Esophagus squamous epithelium (tissue), 5 donors: ENCODE measurements around the gene GABPB2. TPM values are rescaled to one million over a fixed set of nuclear protein-coding genes. Genes with fewer than 3 reads are reported as not detected.

ENCODE experiments used
- DNase-seq: peaks from one replicate; lab custom pipeline; 2025; lab: John Stamatoyannopoulos, UW
- H3K27ac ChIP-seq, 4 donors: fragments of 200-600 bp; sonication (generic); one replicate each; pipeline ENCODE4 v1.5.1; 2016 to 2019; ENCODE audit warnings: mild to moderate bottlenecking in 1 of 4
- H3K27me3 ChIP-seq, 4 donors: fragments of 200-600 bp; sonication (generic); 1 replicate in 3 of 4; 2 replicates in 1 of 4; pipeline versions ENCODE4 v1.5.1 to v1.6.0; 2017 to 2021; ENCODE audit warnings: antibody characterized with exemption in 1 of 4
- H3K36me3 ChIP-seq, 3 donors: fragments of 200-600 bp; sonication (generic); one replicate each; pipeline ENCODE4 v1.5.1; 2016 to 2019
- H3K4me1 ChIP-seq, 3 donors: fragments of 200-600 bp; sonication (generic); one replicate each; pipeline ENCODE4 v1.5.1; 2017 to 2019
- H3K4me3 ChIP-seq, 4 donors: fragments of 200-600 bp; sonication (generic); 1 replicate in 3 of 4; 2 replicates in 1 of 4; pipeline ENCODE4 v1.5.1; 2016 to 2019; ENCODE audit warnings: mild to moderate bottlenecking in 2 of 4, moderate library complexity in 1 of 4
- H3K9me3 ChIP-seq, 3 donors: fragments of 200-600 bp; sonication (generic); one replicate each; pipeline ENCODE4 v1.5.1; 2016 to 2019
- POLR2A ChIP-seq, 4 donors: fragments of 450-650 bp; IDR thresholded peaks; one replicate each; pipeline ENCODE4 v1.6.1; 2017; ENCODE audit warnings: antibody characterized with exemption in 4 of 4, mild to moderate bottlenecking in 4 of 4, moderate library complexity in 3 of 4
- WGBS, 2 donors: methylation state at CpG; one replicate each; pipeline ENCODE4 v1.1.5; 2018; 5-methylcytosine and 5-hydroxymethylcytosine counted together
- intact Hi-C: fragments of 100-400 bp; cut with DNase I; formaldehyde crosslinking; loops from one replicate; pipeline ENCODE4 v1.15.0; 2022
- total RNA-seq, 4 donors: library from RNA; depleted of rRNA; stranded (reverse); fragments of >200 nt; gene quantifications; one replicate each; pipeline ENCODE4 v1.1.0, GENCODE V29; 2016
- TF ChIP-seq, protein P1 (sequence below), 6 experiments: fragments of 450-650 bp in 4 of 6; fragments of 200-600 bp in 2 of 6; sonication (generic) in 2 of 6; IDR thresholded peaks; one replicate each; pipeline ENCODE4 v1.5.1; 2016 to 2019; ENCODE audit warnings: antibody characterized with exemption in 6 of 6, mild to moderate bottlenecking in 4 of 6, moderate library complexity in 4 of 6
- donor health status: DM: yes; HTN: yes; CAD: no.

Gene GABPB2
- total RNA-seq, 4 donors from 2014 or later: 7.1 to 15.8 (median 11.0) TPM

DNA sequence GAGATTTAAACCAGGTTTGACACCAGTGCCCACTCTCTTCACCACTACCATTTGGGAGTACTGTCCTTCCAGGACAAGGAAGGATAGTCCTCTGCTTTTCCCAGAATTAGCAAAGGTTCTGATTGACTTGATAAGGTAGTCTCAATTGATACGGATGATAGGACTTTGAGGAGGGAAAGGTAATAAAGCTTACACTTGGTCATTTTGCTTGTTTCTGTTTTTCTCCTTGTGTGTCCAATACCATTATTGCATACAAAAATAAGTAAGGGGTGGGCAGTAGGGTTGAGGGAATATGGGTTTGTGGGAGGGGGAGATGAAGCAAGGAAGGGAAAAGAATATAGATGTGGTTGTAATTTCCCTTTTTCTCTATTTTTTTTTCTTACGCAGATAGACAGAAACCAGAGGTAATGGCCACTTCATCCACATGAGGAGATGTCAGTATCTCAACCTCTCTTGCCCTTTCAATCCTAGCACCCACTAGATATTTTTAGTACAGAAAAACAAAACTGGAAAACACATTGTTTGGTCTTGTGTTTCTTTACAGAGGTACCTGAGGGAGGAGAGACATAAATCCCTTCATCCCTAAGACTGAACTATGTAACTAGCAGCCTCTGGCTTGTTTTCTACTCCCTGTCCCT, 20.4 kb upstream of the GABPB2 start:
- WGBS, 2 donors: 76 to 82% methylated on average over 2 of the region's 2 CpGs
- intact Hi-C loops: no loop called here
- no peak for DNase-seq
- TF ChIP-seq, protein P1, sequence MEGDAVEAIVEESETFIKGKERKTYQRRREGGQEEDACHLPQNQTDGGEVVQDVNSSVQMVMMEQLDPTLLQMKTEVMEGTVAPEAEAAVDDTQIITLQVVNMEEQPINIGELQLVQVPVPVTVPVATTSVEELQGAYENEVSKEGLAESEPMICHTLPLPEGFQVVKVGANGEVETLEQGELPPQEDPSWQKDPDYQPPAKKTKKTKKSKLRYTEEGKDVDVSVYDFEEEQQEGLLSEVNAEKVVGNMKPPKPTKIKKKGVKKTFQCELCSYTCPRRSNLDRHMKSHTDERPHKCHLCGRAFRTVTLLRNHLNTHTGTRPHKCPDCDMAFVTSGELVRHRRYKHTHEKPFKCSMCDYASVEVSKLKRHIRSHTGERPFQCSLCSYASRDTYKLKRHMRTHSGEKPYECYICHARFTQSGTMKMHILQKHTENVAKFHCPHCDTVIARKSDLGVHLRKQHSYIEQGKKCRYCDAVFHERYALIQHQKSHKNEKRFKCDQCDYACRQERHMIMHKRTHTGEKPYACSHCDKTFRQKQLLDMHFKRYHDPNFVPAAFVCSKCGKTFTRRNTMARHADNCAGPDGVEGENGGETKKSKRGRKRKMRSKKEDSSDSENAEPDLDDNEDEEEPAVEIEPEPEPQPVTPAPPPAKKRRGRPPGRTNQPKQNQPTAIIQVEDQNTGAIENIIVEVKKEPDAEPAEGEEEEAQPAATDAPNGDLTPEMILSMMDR (IDR thresholded peaks at IDR 0.05): no peak
- TF ChIP-seq POLR2A (IDR thresholded peaks at IDR 0.05): no peak
- Histone ChIP-seq H3K27me3 (no peaks in the 10 kb centered on the region), H3K9me3 (no peaks in the 10 kb centered on the region), H3K4me3 (no peak overlapping the region), H3K4me1 (peaks cover 19 to 70% (median 22%) of the 10 kb centered on the region in 3 donors), H3K27ac (peak overlapping the region in 1 of 4 donors; percentile 10), H3K36me3 (peaks cover 27 to 58% (median 37%) of the 10 kb centered on the region in 3 donors)

DNA sequence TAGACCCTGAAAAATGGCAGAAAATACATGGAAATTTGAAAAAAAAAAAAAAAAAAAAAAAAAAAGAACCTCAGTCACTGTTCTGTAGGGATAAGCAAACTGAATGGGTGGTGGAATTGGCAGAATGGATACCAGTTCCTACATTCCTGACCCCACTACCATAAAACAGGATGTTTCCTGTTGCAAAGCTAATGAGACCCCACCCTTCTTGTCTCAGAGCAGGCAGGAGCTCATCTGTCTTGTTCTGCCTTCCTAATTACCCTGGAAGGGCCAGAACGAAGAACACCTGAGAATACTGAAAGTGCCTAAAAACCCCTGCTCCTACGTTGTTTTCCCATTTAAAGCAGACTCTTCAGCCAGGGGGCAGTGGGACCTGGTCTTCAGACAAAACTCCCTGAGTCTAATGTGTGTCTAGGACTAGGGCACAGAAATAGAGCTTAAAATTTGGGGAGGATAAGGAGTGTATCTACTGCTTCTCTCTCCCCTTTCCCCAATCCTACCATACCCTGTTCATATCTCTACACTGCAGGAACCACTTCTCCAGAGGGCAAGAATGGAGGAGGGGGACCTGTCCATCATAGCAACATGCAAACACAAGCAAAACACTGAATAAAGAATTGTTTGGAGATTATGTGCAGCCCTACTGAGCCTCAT, 19.1 kb upstream of the GABPB2 start:
- peaks cover 32 to 63% (median 42%) of the 10 kb centered on the region in 3 donors for H3K36me3 ChIP-seq
- H3K27me3 ChIP-seq: no peaks in the 10 kb centered on the region
- intact Hi-C loops: no loop called here
- H3K27ac ChIP-seq: peak overlapping the region in 2 of 4 donors; percentile 38 to 99
- no peak for TF ChIP-seq POLR2A (IDR thresholded peaks at IDR 0.05)
- TF ChIP-seq, protein P1 (IDR thresholded peaks at IDR 0.05): no peak
- H3K4me3 ChIP-seq: no peak overlapping the region
- peaks cover 31 to 83% (median 35%) of the 10 kb centered on the region in 3 donors for H3K4me1 ChIP-seq
- DNase-seq: no peak
- 73 to 82% methylated on average over 2 of the region's 2 CpGs for WGBS, 2 donors
- H3K9me3 ChIP-seq: no peaks in the 10 kb centered on the region

DNA sequence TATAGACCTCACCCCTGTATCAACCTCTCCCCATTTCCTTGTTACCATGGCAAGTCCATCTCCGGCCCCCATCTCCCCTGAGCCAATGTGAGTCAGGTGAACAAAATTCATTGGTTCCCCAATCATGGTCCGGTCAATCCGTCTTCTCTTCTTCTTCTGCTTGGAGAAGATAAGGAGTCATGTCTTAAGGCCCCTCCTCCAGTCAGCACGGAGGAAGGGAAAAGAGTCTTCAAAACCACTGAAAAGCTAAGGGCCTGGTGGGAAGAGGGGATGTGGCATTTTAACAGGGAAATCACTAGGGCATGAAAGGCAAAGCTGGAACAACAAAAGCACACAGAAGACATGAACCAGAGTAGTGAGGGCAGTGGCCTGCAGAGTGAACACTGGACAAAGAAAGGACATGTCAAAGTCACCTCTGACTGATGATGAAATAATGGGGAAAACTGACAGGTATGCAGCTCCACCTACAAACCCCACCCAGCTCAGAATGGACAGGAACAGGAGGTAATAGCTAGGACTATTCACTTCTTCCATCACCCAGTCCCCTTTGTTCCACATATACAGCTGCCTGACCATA, 15.5 kb upstream of the GABPB2 start:
- no peaks in the 10 kb centered on the region for H3K27me3 ChIP-seq
- intact Hi-C loops: no loop called here
- TF ChIP-seq, protein P1 (IDR thresholded peaks at IDR 0.05): no peak
- TF ChIP-seq POLR2A (IDR thresholded peaks at IDR 0.05): no peak
- 82 to 91% methylated on average over 4 of the region's 4 CpGs for WGBS, 2 donors
- H3K4me3 ChIP-seq: peak overlapping the region in 2 of 4 donors; percentile 83 to 97
- DNase-seq: no peak
- H3K36me3 ChIP-seq: peaks cover 32 to 72% (median 42%) of the 10 kb centered on the region in 3 donors
- H3K9me3 ChIP-seq: no peaks in the 10 kb centered on the region
- peaks cover 36 to 74% (median 41%) of the 10 kb centered on the region in 3 donors for H3K4me1 ChIP-seq
- H3K27ac ChIP-seq: peak overlapping the region; percentile 98 to 99 (median 98)

DNA sequence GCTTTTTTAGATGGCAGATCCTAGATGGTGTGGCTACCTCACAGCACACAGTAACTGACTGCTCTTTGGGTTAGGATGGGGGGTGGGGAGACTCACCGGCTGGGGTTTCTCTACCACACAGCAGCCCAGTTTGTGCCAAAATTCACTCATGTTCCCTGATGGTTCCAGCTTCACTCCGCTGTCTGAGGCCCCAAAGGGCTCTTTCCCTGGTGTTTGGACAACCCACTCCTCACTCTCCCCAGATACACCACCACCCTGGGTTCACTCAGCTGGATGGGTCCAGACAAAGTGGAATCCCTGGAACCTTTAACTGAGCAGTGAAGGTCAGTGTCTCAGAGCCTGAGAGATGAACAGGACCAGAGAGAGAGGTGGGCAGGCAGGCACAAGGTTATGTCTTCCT, 15.0 kb upstream of the GABPB2 start:
- intact Hi-C loops: no loop called here
- no peak for DNase-seq
- WGBS, 2 donors: 60 to 67% methylated on average over 1 of the region's 2 CpGs
- Histone ChIP-seq H3K27me3 (no peaks in the 10 kb centered on the region), H3K4me3 (peak overlapping the region in 3 of 4 donors; percentile 83 to 99 (median 97)), H3K27ac (peak overlapping the region; percentile 98 to 99 (median 98)), H3K4me1 (peaks cover 36 to 77% (median 43%) of the 10 kb centered on the region in 3 donors), H3K9me3 (no peaks in the 10 kb centered on the region), H3K36me3 (peaks cover 32 to 71% (median 42%) of the 10 kb centered on the region in 3 donors)
- TF ChIP-seq POLR2A (IDR thresholded peaks at IDR 0.05): no peak
- TF ChIP-seq, protein P1 (IDR thresholded peaks at IDR 0.05): no peak
